Measurements from ENCODE around the gene SMIM27.

GRCh38 chr9:32573821-32574220 is 21.7 kb downstream of the SMIM27 start:
- TF ChIP-seq EZH2 (IDR thresholded peaks at IDR 0.05; ENCODE audit: insufficient read depth, poor library complexity, severe bottlenecking): no peak
- no peak for TF ChIP-seq EZH2phosphoT487 (IDR thresholded peaks at IDR 0.05; ENCODE audit: insufficient read depth, low read depth)
